IPS-15b (cell line): ENCODE results near the gene ATP2C2.

ENCODE experiments used
- H3K27me3 ChIP-seq: one replicate; pipeline ENCODE4 v1.6.1; 2013; ENCODE audit warnings: low read length; ENCODE audit not compliant: control insufficient read depth, insufficient read depth
- H3K36me3 ChIP-seq: one replicate; pipeline ENCODE4 v1.6.1; 2013; ENCODE audit warnings: low read length; ENCODE audit not compliant: control insufficient read depth, insufficient read depth
- H3K4me1 ChIP-seq: one replicate; pipeline ENCODE4 v1.6.1; 2013; ENCODE audit warnings: mild to moderate bottlenecking, low read length; ENCODE audit not compliant: control insufficient read depth, insufficient read depth
- H3K4me3 ChIP-seq: one replicate; pipeline ENCODE4 v1.5.1; 2013; ENCODE audit warnings: low read depth, low read length
- H3K9ac ChIP-seq: one replicate; pipeline ENCODE4 v1.6.1; 2013; ENCODE audit warnings: low read depth, mild to moderate bottlenecking, low read length
- H3K9me3 ChIP-seq: one replicate; pipeline ENCODE4 v1.6.1; 2013; ENCODE audit warnings: mild to moderate bottlenecking, low read length; ENCODE audit not compliant: control insufficient read depth, insufficient read depth

Gene ATP2C2

DNA sequence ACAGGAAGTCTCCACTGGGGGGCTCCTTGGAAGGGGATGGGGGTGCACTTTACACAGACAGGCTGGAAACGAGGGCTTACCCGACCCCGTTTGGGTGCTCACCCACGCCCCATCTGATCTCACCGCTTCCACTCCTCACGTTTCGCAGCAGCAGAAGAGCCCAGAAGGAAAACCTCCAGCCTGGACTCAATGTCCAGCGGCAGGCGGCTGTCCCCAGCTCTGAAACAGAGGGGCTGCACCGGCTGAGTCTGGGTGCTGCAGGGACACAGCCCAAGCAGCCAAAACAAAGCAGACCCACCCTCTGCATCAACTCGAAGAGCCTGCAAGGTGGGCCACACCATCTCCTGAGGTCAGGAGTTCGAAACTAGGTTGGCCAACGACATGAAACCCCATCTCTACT lies 132.2 kb downstream of the ATP2C2 start:
- Histone ChIP-seq H3K9me3 (no peaks in the 10 kb centered on the region), H3K36me3 (peaks cover 10% of the 10 kb centered on the region), H3K27me3 (no peaks in the 10 kb centered on the region), H3K4me1 (peaks cover 2% of the 10 kb centered on the region), H3K9ac (no peak overlapping the region), H3K4me3 (no peak overlapping the region)

DNA sequence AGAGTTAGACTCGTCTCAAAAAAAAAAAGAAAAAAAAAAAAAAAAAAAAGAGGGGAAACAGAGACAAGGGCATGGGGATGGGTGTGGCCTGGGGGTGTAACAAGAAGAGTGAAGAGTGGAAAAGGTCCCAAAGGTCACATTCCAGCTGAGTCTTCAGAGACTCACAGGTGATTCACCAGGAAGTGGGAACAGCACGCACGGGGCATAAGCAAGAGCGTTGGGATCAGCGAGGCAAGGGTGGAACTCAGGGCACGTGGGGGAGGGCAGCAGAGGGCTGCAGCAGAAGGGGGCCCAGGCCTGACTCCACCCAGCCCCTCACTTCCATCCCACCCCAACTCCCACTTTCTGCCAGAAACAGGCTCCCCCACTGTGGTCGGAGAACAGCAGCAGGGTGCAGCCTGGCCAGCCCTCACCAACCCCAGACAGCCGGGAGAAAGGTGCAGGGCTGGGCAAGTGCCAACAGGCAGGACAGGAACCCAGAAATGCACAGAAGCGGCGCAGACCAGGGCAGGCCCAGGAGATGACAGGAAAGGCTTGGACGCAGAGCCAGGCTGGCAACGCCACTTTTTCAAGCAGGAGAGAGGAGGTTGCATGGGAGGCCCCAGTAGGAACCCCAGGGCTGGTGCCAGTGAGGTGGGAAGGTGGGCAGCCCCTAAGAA lies 132.9 kb downstream of the ATP2C2 start:
- Histone ChIP-seq H3K9ac (no peak overlapping the region), H3K27me3 (no peaks in the 10 kb centered on the region), H3K4me3 (no peak overlapping the region), H3K36me3 (peaks cover 5% of the 10 kb centered on the region), H3K9me3 (no peaks in the 10 kb centered on the region), H3K4me1 (peaks cover 2% of the 10 kb centered on the region)

DNA sequence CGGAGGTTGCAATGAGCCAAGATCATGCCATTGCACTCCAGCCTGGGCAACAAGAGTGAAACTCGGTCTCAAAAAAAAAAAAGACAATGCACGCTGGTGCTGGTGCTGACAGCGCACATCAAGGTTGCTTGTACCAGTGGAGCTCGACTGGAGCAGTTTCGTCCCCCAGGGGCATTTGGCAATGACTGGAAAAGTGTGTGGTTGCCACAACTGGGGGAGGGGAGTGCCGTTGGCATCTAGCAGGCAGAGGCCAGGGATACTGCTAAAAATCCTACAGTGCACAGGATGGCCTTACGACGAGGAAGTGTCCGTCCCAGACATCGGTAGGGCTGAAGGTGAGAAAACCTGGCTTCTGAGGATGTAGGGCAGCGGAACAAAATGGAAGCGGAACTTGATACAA lies 133.7 kb downstream of the ATP2C2 start:
- no peaks in the 10 kb centered on the region for H3K9me3 ChIP-seq
- H3K27me3 ChIP-seq = no peaks in the 10 kb centered on the region
- peaks cover 4% of the 10 kb centered on the region for H3K36me3 ChIP-seq
- peaks cover 2% of the 10 kb centered on the region for H3K4me1 ChIP-seq
- no peak overlapping the region for H3K4me3 ChIP-seq
- H3K9ac ChIP-seq = peak overlapping the region; percentile 47

DNA sequence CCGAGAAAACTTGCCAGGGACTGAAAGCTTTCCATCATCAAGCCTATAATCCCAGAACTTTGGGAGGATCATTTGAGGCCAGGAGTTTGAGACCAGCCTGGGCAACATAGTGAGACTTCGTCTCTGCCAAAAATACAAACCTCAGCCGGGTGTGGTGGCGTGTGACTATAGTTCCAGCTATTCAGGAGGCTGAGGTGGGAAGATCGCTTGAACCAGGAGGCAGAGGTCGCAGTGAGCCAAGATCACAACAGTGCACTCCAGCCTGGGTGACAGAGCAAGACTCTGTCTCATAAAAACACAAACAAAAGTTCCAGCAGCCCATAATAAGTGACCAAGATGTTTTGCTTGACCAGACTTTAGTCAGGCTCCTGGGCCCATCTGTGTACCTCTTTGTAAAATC lies 134.2 kb downstream of the ATP2C2 start:
- Histone ChIP-seq H3K4me3 (no peak overlapping the region), H3K27me3 (no peaks in the 10 kb centered on the region), H3K9me3 (no peaks in the 10 kb centered on the region), H3K9ac (no peak overlapping the region), H3K36me3 (peaks cover 4% of the 10 kb centered on the region), H3K4me1 (peaks cover 2% of the 10 kb centered on the region)

DNA sequence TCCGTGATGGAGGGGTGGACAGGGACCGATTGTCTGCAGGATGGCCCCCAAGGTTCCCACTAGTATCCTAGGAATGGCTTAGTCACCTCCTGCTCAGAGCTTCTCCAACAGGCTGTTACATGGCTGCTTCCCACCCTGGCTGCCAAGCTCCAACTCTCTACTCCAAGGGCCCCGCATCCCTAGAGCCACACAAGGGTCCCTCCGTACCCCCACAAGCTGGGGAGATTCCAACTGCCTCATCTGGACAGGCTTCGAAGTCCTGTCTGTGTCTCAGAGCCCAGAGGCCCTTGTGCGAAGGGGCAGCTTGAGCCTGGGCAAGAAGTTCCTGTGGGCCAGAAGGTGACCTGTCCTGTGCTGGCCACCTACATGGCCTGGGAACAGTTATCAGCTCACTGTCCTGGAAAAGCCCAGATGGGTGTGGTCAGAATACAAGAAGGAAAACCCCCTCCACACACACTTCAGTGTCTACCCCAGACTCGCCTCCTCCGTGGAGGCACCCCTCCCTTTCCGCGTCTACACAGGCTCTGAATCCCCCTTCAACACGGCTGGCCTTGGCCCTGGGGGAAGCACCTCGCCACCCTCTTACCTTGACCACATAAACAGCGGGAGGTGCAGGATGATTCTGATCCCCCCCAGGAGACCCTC lies 135.5 kb downstream of the ATP2C2 start:
- H3K9ac ChIP-seq = peak overlapping the region; percentile 3
- peaks cover 4% of the 10 kb centered on the region for H3K36me3 ChIP-seq
- no peaks in the 10 kb centered on the region for H3K27me3 ChIP-seq
- peaks cover 2% of the 10 kb centered on the region for H3K4me1 ChIP-seq
- H3K9me3 ChIP-seq = no peaks in the 10 kb centered on the region
- H3K4me3 ChIP-seq = peak overlapping the region; percentile 91

GRCh38 chr16:84504420-84505248 lies 136.3 kb downstream of the ATP2C2 start, which contains the start of gene MEAK7:
MEAK7 (minus strand) TSS chr16:84504659; CDS start chr16:84498086, 6,573 bp downstream.
- H3K9ac ChIP-seq = peak within 1 kb of the TSS; percentile 76
- H3K27me3 ChIP-seq = no peaks in the 10 kb centered on the region
- H3K4me1 ChIP-seq = peaks cover 2% of the 10 kb centered on the region
- peaks cover 4% of the 10 kb centered on the region for H3K36me3 ChIP-seq
- no peaks in the 10 kb centered on the region for H3K9me3 ChIP-seq
- peak within 1 kb of the TSS; percentile 91 for H3K4me3 ChIP-seq

- Histone ChIP-seq H3K36me3 (peaks cover 4% of the 10 kb centered on the region), H3K9ac (peak overlapping the region; percentile 76), H3K9me3 (no peaks in the 10 kb centered on the region), H3K4me3 (peak overlapping the region; percentile 46), H3K4me1 (peaks cover 2% of the 10 kb centered on the region), H3K27me3 (no peaks in the 10 kb centered on the region)
Measured at GRCh38 chr16:84505249-84506187, 137.2 kb downstream of the ATP2C2 start.

GRCh38 chr16:84507011-84507982 lies 139.0 kb downstream of the ATP2C2 start:
- no peak overlapping the region for H3K4me3 ChIP-seq
- no peaks in the 10 kb centered on the region for H3K27me3 ChIP-seq
- H3K36me3 ChIP-seq = peaks cover under 1% of the 10 kb centered on the region
- H3K4me1 ChIP-seq = peaks cover 5% of the 10 kb centered on the region
- no peaks in the 10 kb centered on the region for H3K9me3 ChIP-seq
- no peak overlapping the region for H3K9ac ChIP-seq

DNA sequence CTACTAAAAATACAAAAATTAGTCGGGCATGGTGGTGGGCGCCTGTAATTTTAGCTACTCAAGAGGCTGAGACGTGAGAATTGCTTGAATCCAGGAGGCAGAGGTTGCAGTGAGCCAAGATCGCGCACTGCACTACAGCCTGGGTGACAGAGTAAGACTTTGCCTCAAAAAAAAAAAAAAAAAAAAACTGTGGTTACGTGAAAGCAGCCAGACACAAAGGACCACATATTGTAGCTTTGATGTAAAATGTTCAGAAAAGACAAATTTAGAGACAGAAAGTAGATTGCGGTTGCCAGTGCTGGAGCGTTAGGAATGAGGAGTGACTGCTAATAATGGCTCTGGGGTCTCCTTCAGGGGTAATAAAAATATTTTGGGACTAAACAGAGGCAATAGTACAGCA lies 140.2 kb downstream of the ATP2C2 start:
- no peak overlapping the region for H3K9ac ChIP-seq
- H3K27me3 ChIP-seq = no peaks in the 10 kb centered on the region
- no peak overlapping the region for H3K4me3 ChIP-seq
- H3K9me3 ChIP-seq = no peaks in the 10 kb centered on the region
- H3K36me3 ChIP-seq = no peaks in the 10 kb centered on the region
- peaks cover 3% of the 10 kb centered on the region for H3K4me1 ChIP-seq

- Histone ChIP-seq H3K4me1 (peaks cover 2% of the 10 kb centered on the region), H3K4me3 (no peak overlapping the region), H3K9me3 (no peaks in the 10 kb centered on the region), H3K27me3 (no peaks in the 10 kb centered on the region), H3K9ac (no peak overlapping the region), H3K36me3 (no peaks in the 10 kb centered on the region)
Measured at GRCh38 chr16:84509032-84509950, 141.0 kb downstream of the ATP2C2 start.
